Activated CD4-positive, CD25-positive, alpha-beta regulatory T cell treated with anti-CD3 and anti-CD28 coated beads, Interleukin-2, amount 50 U/mL, for 72 hours (primary cell): Measurements from ENCODE around the gene SMARCB1.

ENCODE experiments used
- DNase-seq: peaks from one replicate; pipeline ENCODE4 v3.0.0; 2021

Gene SMARCB1

GRCh38 chr22:23833017-23833751, 46.4 kb downstream of the SMARCB1 start:
- DNase-seq, result no peak

GRCh38 chr22:23833911-23834317, 47.1 kb downstream of the SMARCB1 start:
- no peak for DNase-seq

GRCh38 chr22:23834406-23834792, 47.6 kb downstream of the SMARCB1 start:
- no peak for DNase-seq

GRCh38 chr22:23834793-23835483, 48.2 kb downstream of the SMARCB1 start:
- DNase-seq, result no peak

GRCh38 chr22:23835484-23836144, 48.8 kb downstream of the SMARCB1 start:
- no peak for DNase-seq

- no peak for DNase-seq
These were observed 49.5 kb downstream of the SMARCB1 start for GRCh38 chr22:23836281-23836680.

GRCh38 chr22:23836692-23837495, 50.1 kb downstream of the SMARCB1 start:
- DNase-seq, result no peak

- no peak for DNase-seq
These were observed 50.7 kb downstream of the SMARCB1 start for GRCh38 chr22:23837496-23837859.

GRCh38 chr22:23837911-23838680, 51.3 kb downstream of the SMARCB1 start:
- no peak for DNase-seq

- peak; percentile 95 for DNase-seq
These were observed 52.1 kb downstream of the SMARCB1 start, which contains the start of gene DERL3 for GRCh38 chr22:23838681-23839468. DERL3 (minus strand) TSS chr22:23839006; CDS start chr22:23838987, 19 bp downstream.

GRCh38 chr22:23840026-23840425, 53.3 kb downstream of the SMARCB1 start:
- DNase-seq, result no peak

GRCh38 chr22:23841292-23841691, 54.5 kb downstream of the SMARCB1 start:
- DNase-seq, result no peak

GRCh38 chr22:23841736-23842445, 55.1 kb downstream of the SMARCB1 start:
- no peak for DNase-seq

GRCh38 chr22:23842599-23842998, 55.8 kb downstream of the SMARCB1 start:
- no peak for DNase-seq

GRCh38 chr22:23844739-23845202, 58.0 kb downstream of the SMARCB1 start:
- DNase-seq, result no peak

- no peak for DNase-seq
These were observed 58.7 kb downstream of the SMARCB1 start for GRCh38 chr22:23845265-23846080.

- no peak for DNase-seq
These were observed 59.3 kb downstream of the SMARCB1 start for GRCh38 chr22:23846081-23846469.

- no peak for DNase-seq
These were observed 60.6 kb downstream of the SMARCB1 start for GRCh38 chr22:23847310-23847920.
